Stimulated activated naive CD4-positive, alpha-beta T cell (primary cell): ENCODE data around the gene GDF15.
A peak's percentile ranks its signal among the peaks of the same experiment; 100 is the strongest.
"Not testable (repeated sequence)": the region's sequence is repeated elsewhere in the genome, so short reads cannot be mapped to it uniquely, and the experiment has no call there.

ENCODE experiments used
- DNase-seq, 6 experiments: peaks; one replicate each; lab custom pipeline; 2025; lab: John Stamatoyannopoulos, UW

The GDF15 gene

GRCh38 chr19:18364277-18364825 lies 21.6 kb upstream of the GDF15 start:
- not testable (repeated sequence) for DNase-seq

- no peak for DNase-seq
Observed at GRCh38 chr19:18364826-18365528, 21.0 kb upstream of the GDF15 start.

- DNase-seq = no peak
Observed at GRCh38 chr19:18366021-18366435, 19.9 kb upstream of the GDF15 start.

GRCh38 chr19:18368504-18369222 lies 17.3 kb upstream of the GDF15 start:
- DNase-seq = no peak

GRCh38 chr19:18373407-18373891 lies 12.5 kb upstream of the GDF15 start:
- no peak for DNase-seq

GRCh38 chr19:18373892-18374629 lies 11.9 kb upstream of the GDF15 start:
- no peak for DNase-seq

- no peak for DNase-seq
Observed at GRCh38 chr19:18377026-18377425, 8.9 kb upstream of the GDF15 start.

GRCh38 chr19:18379803-18380747 lies 5.9 kb upstream of the GDF15 start:
- no peak for DNase-seq

GRCh38 chr19:18380843-18381242 lies 5.1 kb upstream of the GDF15 start:
- no peak for DNase-seq

GRCh38 chr19:18383622-18384021 lies 2.3 kb upstream of the GDF15 start:
- DNase-seq = not testable (repeated sequence)

- DNase-seq = no peak
Observed at GRCh38 chr19:18384775-18385174, 1.2 kb upstream of the GDF15 start.

GRCh38 chr19:18385359-18385674 lies 641 bp upstream of the GDF15 start:
- DNase-seq = no peak

- DNase-seq = no peak
Observed at GRCh38 chr19:18386543-18387271, 749 bp downstream of the GDF15 start.

GRCh38 chr19:18388100-18388959 lies 2.4 kb downstream of the GDF15 start:
- DNase-seq = peak; percentile 36 to 78 (median 67)

GRCh38 chr19:18388960-18389725 lies 3.2 kb downstream of the GDF15 start:
- no peak for DNase-seq

- no peak for DNase-seq
Observed at GRCh38 chr19:18389726-18390064, 3.7 kb downstream of the GDF15 start.

GRCh38 chr19:18390065-18390907 lies 4.3 kb downstream of the GDF15 start:
- DNase-seq = no peak

GRCh38 chr19:18391509-18392075 lies 5.6 kb downstream of the GDF15 start:
- no peak for DNase-seq
